Esophagus muscularis mucosa (tissue), 4 donors: ENCODE measurements around the gene METTL16. TPM values are rescaled to one million over a fixed set of nuclear protein-coding genes. Genes with fewer than 3 reads are reported as not detected.

Source experiments
- DNase-seq: peaks from one replicate; pipeline ENCODE4 v3.0.0-alpha.2; 2017; ENCODE audit errors: extremely low spot score
- H3K27ac ChIP-seq, 4 donors: fragments of 200-600 bp; sonication (generic); replicated peaks in 1 of 4; 1 replicate in 3 of 4; 2 replicates in 1 of 4; pipeline ENCODE4 v1.5.1; 2016 to 2019; ENCODE audit warnings: mild to moderate bottlenecking in 1 of 4
- H3K27me3 ChIP-seq, 4 donors: fragments of 200-600 bp; sonication (generic); one replicate each; pipeline versions ENCODE4 v1.5.1 to v1.6.0; 2016 to 2019
- H3K36me3 ChIP-seq, 4 donors: fragments of 200-600 bp; sonication (generic); one replicate each; pipeline ENCODE4 v1.5.1; 2016 to 2019
- H3K4me1 ChIP-seq, 4 donors: fragments of 200-600 bp; sonication (generic); one replicate each; pipeline ENCODE4 v1.5.1; 2016 to 2019
- H3K4me3 ChIP-seq, 4 donors: fragments of 200-600 bp; sonication (generic); 1 replicate in 2 of 4; 2 replicates in 2 of 4; pipeline ENCODE4 v1.5.1; 2016 to 2019; ENCODE audit warnings: mild to moderate bottlenecking in 4 of 4, moderate library complexity in 1 of 4
- H3K9me3 ChIP-seq, 4 donors: fragments of 200-600 bp; sonication (generic); 1 replicate in 3 of 4; 2 replicates in 1 of 4; pipeline ENCODE4 v1.5.1; 2016 to 2019
- CTCF ChIP-seq, 3 experiments: fragments of 200-600 bp in 2 of 3; fragments of 450-650 bp in 1 of 3; sonication (generic) in 2 of 3; IDR thresholded peaks; one replicate each; pipeline ENCODE4 v1.5.1; 2017 to 2019; ENCODE audit warnings: antibody characterized with exemption in 3 of 3, mild to moderate bottlenecking in 2 of 3, moderate library complexity in 1 of 3
- EP300 ChIP-seq: sonication (generic); formaldehyde crosslinking; IDR thresholded peaks from one replicate; pipeline ENCODE4 v1.6.1; 2017; ENCODE audit warnings: antibody characterized with exemption
- POLR2A ChIP-seq: fragments of 450-650 bp; IDR thresholded peaks from one replicate; pipeline ENCODE4 v1.6.1; 2017; ENCODE audit warnings: antibody characterized with exemption, moderate library complexity, mild to moderate bottlenecking, low read depth
- POLR2AphosphoS5 ChIP-seq, 2 donors: sonication (generic); formaldehyde crosslinking; IDR thresholded peaks; one replicate each; pipeline ENCODE4 v1.6.1; 2017; ENCODE audit warnings: antibody characterized with exemption in 2 of 2
- WGBS: methylation state at CpG from one replicate; pipeline ENCODE4 v1.1.5; 2018; 5-methylcytosine and 5-hydroxymethylcytosine counted together
- intact Hi-C: fragments of 100-400 bp; cut with DNase I; formaldehyde crosslinking; loops from one replicate; pipeline ENCODE4 v1.15.1; 2023
- total RNA-seq, 4 donors: library from RNA; depleted of rRNA; stranded (reverse); fragments of >200 nt; gene quantifications; one replicate each; pipeline versions ENCODE4 v1.1.0 to v1.2.1, GENCODE V29; 2016

The METTL16 gene
- total RNA-seq, 4 donors from 2014 or later, result 18.9 to 28.8 (median 24.5) TPM

DNA sequence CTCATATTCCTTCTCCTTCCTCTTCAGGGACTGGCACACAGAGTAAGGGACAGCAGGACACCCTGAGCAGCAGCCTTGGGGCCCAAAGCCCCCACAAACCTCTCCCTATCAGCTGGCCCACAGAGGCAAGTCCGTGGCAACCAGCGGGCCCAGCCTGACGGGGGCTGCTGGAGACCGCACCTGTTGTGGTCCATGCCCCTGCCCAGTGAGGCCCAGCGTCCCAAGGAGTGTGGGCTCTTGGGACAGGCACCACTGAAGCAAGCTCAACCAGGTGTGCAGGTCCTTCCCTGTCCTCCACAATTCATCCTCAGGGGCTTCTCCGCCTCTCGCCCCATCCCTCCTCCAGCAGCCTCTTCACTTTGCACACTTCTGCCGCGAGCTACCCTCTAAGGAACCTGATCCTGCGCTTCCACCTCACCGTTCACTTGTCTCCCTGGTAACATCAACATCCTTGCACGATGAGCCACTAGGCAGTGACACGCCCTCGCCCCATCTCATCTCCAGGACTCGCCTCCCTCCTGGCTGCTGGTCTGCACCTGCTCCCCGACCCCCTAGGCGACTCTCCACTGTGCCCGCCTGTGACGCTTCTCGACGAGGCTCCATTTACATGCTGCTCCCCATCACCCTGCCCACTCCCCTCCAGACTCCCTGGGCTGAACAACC lies 123.5 kb downstream of the METTL16 start:
- Histone ChIP-seq H3K27me3 (peaks cover 0 to 3% (median 0%) of the 10 kb centered on the region in 4 donors), H3K9me3 (no peaks in the 10 kb centered on the region), H3K27ac (peak overlapping the region in 3 of 4 donors; percentile 100), H3K4me3 (no peak overlapping the region), H3K4me1 (peaks cover 31 to 83% (median 61%) of the 10 kb centered on the region in 4 donors), H3K36me3 (peaks cover 6 to 44% (median 33%) of the 10 kb centered on the region in 4 donors)
- WGBS, result 85% methylated on average over 17 of the region's 21 CpGs
- DNase-seq, result no peak
- intact Hi-C loops, result no loop called here
- TF ChIP-seq POLR2AphosphoS5 (IDR thresholded peaks at IDR 0.05) (no peak), EP300 (no peak)

DNA sequence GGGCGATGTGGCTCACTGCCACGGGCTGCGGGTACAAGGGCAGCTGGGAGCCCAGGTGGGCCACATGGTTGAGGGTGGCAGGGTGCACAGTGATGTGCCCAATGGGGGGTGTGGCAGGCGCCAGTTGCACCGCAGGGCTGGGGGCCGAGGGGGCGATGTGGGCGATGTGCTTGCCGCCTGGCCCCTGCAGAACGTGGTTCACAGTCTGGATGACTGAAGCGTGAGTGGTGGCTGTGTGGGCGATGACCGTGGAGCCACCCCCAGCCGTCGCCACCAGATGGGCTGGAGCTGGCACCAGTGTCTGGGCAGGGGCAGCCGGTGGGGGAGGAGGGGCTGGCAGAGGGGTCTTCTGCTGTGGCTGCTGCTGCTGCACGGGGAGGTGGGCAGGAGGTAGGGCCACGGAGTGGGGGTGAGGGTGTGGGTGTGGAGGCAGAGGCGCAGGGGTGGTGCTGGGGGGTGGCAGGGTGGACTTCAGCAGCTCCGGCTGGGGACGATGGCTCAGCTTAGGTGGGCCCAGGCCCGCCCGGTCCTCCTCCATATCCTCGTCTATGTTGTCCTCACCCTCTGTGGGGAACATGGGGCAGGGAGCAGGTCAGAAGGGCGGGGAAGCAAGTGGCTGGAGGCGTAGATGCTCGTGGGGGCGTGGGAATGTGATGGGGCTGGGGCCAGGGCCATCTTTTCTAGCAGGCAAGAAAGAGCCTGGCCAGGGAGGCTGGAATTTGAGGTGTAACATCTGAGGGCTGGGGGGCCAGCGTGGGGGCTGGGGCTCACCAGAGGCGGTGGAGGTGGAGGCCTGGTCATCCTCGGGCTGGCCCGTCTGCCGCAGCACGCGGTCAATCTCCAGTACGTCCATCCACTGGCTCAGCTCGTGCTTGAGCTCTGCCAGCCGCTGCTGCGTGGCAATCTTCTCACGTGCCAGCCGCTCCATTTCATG lies 124.3 kb downstream of the METTL16 start:
- intact Hi-C loops, result no loop called here
- peaks cover 31 to 89% (median 67%) of the 10 kb centered on the region in 4 donors for H3K4me1 ChIP-seq
- DNase-seq, result no peak
- no peaks in the 10 kb centered on the region for H3K27me3 ChIP-seq
- WGBS, result 88% methylated on average over 23 of the region's 41 CpGs
- peaks cover 6 to 44% (median 33%) of the 10 kb centered on the region in 4 donors for H3K36me3 ChIP-seq
- no peaks in the 10 kb centered on the region for H3K9me3 ChIP-seq
- TF ChIP-seq POLR2A (no peak), EP300 (no peak), POLR2AphosphoS5 (IDR thresholded peaks at IDR 0.05) (no peak), CTCF (IDR thresholded peaks at IDR 0.05) (no peak)
- no peak overlapping the region for H3K4me3 ChIP-seq
- no peak overlapping the region for H3K27ac ChIP-seq

- no peak for DNase-seq
- TF ChIP-seq POLR2A (no peak), EP300 (no peak), CTCF (IDR thresholded peaks at IDR 0.05) (no peak), POLR2AphosphoS5 (IDR thresholded peaks at IDR 0.05) (no peak)
- H3K27me3 ChIP-seq, result no peaks in the 10 kb centered on the region
- H3K4me1 ChIP-seq, result peaks cover 22 to 89% (median 64%) of the 10 kb centered on the region in 4 donors
- H3K36me3 ChIP-seq, result peaks cover 6 to 49% (median 37%) of the 10 kb centered on the region in 4 donors
- no peak overlapping the region for H3K4me3 ChIP-seq
- intact Hi-C loops, result no loop called here
- H3K27ac ChIP-seq, result peak overlapping the region in 1 of 4 donors; percentile 20
- no peaks in the 10 kb centered on the region for H3K9me3 ChIP-seq
- WGBS, result 87% methylated on average over 3 of the region's 22 CpGs
Measured at GRCh38 chr17:2386400-2387085, 125.1 kb downstream of the METTL16 start.

DNA sequence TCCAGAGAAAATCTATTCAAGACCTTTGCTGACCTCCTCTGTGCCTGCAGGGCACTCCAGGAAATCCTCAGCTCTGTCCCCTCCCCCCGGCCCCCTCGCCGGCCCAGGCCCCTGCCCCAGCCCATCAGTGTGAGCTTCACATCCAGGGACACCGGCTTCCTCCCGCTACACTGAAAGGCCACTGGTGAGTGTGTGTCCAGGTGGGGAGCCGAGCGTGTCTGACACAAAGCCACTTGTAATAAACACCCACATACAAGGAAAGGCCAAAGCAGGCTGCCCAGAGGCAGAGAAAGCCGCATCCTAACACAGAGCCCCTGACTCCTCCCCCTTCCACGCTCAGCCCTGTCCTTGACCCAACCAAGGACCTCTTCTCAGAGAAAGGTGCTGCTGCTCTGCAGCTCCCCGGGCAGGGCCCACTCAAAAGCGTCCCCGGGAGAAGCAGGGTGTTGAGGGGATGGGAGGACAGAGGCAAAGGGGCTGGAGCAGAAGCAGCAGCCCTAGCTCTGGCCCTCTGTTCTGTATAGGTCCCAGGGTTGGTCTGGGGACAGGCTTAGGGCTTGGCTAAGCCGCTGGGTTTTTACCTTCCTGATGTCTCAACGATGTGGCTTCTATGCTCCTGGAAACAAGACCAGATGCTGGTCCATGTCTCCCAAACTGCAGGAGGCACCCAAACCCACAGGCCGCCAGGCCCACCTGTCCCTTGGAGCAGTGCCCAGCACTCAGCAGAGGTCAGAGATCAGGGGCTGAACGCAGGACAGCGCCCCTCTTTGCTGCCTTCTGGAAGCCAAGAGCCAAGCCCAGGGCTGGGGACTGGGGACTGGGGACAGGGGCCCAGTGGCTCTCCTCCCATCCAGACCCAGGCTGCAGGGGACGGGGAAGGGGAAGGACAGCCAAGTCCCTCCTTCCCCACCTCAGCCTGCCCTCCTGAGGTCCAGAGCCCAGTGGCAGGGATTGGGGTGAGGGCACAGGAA lies 126.2 kb downstream of the METTL16 start:
- Histone ChIP-seq H3K27ac (peak overlapping the region in 2 of 4 donors; percentile 8 to 20), H3K27me3 (no peaks in the 10 kb centered on the region), H3K9me3 (no peaks in the 10 kb centered on the region), H3K4me1 (peaks cover 12 to 82% (median 53%) of the 10 kb centered on the region in 4 donors), H3K36me3 (peaks cover 6 to 59% (median 46%) of the 10 kb centered on the region in 4 donors), H3K4me3 (no peak overlapping the region)
- WGBS, result 52% methylated on average over 11 of the region's 18 CpGs
- no peak for DNase-seq
- intact Hi-C loops, result no loop called here
- TF ChIP-seq POLR2A (no peak), EP300 (no peak), CTCF (IDR thresholded peaks at IDR 0.05) (no peak), POLR2AphosphoS5 (IDR thresholded peaks at IDR 0.05) (no peak)
